Left ventricle myocardium inferior (tissue), 1 donor: ENCODE measurements around the gene STXBP5L. TPM values are rescaled to one million over a fixed set of nuclear protein-coding genes. Genes with fewer than 3 reads are reported as not detected.

Experiments
- DNase-seq: peaks from one replicate; pipeline ENCODE4 v3.0.0-alpha.2; 2020
- H3K27ac ChIP-seq: fragments of 200-600 bp; replicated peaks from 2 replicates; pipeline ENCODE4 v1.8.0; 2021
- H3K27me3 ChIP-seq: fragments of 200-600 bp; 2 replicates; pipeline ENCODE4 v1.8.0; 2021; ENCODE audit warnings: low read depth
- H3K36me3 ChIP-seq: fragments of 200-600 bp; 2 replicates; pipeline ENCODE4 v1.8.0; 2021
- H3K4me1 ChIP-seq: fragments of 200-600 bp; 2 replicates; pipeline ENCODE4 v1.8.0; 2021
- H3K4me3 ChIP-seq: fragments of 200-600 bp; 2 replicates; pipeline ENCODE4 v1.8.0; 2021; ENCODE audit warnings: mild to moderate bottlenecking, moderate library complexity
- H3K9me3 ChIP-seq: fragments of 200-600 bp; replicated peaks from 2 replicates; pipeline ENCODE4 v1.8.0; 2021
- intact Hi-C: fragments of 100-400 bp; cut with micrococcal nuclease; formaldehyde crosslinking; loops from one replicate; pipeline ENCODE4 v1.11.0; 2022
- long read RNA-seq: library from polyadenylated mRNA; unstranded; transcript quantifications from one replicate; pipeline ENCODE4 v2.0.0, GENCODE V29; 2021
- total RNA-seq: library from RNA; stranded (reverse); fragmentation: NEBNext Ultra II Directional; extraction: Animal tissue kit (Norgen Biotek cat#: 25700); gene quantifications from one replicate; pipeline ENCODE4 v1.2.1, GENCODE V29; 2021
- TF ChIP-seq, protein P1 (sequence below): fragments of 200-600 bp; IDR thresholded peaks from 2 replicates; pipeline ENCODE4 v1.8.0; 2021; ENCODE audit warnings: antibody characterized with exemption, mild to moderate bottlenecking, borderline replicate concordance
- donor health status: DM: no; HTN: yes; CAD: no; lungs with severe emphysema.

The STXBP5L gene
- not detected for total RNA-seq
- long read RNA-seq: 0 reads

DNA sequence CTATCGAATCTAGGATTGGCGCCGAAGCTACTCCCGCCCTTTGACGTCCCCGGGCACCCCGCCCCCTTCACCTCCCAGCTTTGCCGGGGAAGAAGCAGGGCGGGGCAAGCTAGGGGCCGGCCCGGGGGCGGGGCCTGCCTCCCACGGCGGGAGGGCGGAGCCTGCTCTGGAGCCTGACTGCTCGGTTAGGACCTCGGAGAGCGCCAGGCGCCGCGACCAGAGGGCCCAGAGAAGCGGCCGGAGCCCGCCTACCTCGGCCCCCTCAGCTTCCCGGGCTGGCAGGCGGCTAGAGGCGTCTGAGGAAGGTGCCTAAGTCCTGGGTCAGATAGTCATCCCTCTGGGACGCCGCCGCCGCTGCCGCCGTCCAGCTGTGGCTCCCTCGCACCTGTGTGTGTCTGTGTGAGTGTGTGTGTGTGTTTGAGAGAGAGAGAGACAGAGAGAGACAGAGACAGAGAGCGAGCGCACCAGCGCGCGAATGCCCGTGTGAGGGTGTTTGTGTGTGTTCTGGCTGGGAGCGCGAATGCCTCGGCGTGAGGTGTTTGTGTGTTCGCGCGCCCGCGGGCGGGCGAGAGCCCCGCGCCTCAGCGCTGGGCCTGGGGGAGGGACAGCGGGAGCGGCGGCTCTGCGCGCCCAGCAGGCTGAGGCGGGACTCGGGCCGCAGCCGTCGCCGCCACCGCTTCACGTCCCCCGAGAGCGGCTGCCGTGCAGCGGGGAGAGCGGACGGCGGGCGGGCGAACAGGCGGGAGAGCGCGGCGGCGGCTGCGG is at the start of gene STXBP5L:
STXBP5L (plus strand) TSS at position 176 of the 765 bp plus-strand sequence. CDS start 1,374 bp downstream, outside the sequence.
- H3K9me3 ChIP-seq: no peaks in the 10 kb centered on the region
- peak within 1 kb of the TSS; percentile 61 for H3K4me3 ChIP-seq
- peaks cover 72% of the 10 kb centered on the region for H3K27me3 ChIP-seq
- DNase-seq: peak; percentile 33
- H3K4me1 ChIP-seq: peaks cover 23% of the 10 kb centered on the region
- TF ChIP-seq, protein P1, sequence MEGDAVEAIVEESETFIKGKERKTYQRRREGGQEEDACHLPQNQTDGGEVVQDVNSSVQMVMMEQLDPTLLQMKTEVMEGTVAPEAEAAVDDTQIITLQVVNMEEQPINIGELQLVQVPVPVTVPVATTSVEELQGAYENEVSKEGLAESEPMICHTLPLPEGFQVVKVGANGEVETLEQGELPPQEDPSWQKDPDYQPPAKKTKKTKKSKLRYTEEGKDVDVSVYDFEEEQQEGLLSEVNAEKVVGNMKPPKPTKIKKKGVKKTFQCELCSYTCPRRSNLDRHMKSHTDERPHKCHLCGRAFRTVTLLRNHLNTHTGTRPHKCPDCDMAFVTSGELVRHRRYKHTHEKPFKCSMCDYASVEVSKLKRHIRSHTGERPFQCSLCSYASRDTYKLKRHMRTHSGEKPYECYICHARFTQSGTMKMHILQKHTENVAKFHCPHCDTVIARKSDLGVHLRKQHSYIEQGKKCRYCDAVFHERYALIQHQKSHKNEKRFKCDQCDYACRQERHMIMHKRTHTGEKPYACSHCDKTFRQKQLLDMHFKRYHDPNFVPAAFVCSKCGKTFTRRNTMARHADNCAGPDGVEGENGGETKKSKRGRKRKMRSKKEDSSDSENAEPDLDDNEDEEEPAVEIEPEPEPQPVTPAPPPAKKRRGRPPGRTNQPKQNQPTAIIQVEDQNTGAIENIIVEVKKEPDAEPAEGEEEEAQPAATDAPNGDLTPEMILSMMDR: no peak
- H3K27ac ChIP-seq: no peak within 1 kb of the TSS
- intact Hi-C loops: no loop called here
- H3K36me3 ChIP-seq: no peaks in the 10 kb centered on the region

GRCh38 chr3:120858521-120858920 is 49.5 kb upstream of the STXBP5L start:
- Histone ChIP-seq H3K27ac (no peak overlapping the region), H3K9me3 (no peaks in the 10 kb centered on the region), H3K4me1 (no peaks in the 10 kb centered on the region), H3K27me3 (peaks cover 19% of the 10 kb centered on the region), H3K36me3 (no peaks in the 10 kb centered on the region), H3K4me3 (no peak overlapping the region)
- TF ChIP-seq, protein P1: no peak
- intact Hi-C loops: no loop called here
- no peak for DNase-seq

- intact Hi-C loops: no loop called here
- DNase-seq: no peak
- TF ChIP-seq, protein P1: no peak
- Histone ChIP-seq H3K27me3 (peaks cover 13% of the 10 kb centered on the region), H3K27ac (no peak overlapping the region), H3K9me3 (no peaks in the 10 kb centered on the region), H3K4me3 (no peak overlapping the region), H3K4me1 (no peaks in the 10 kb centered on the region), H3K36me3 (no peaks in the 10 kb centered on the region)
Measured at GRCh38 chr3:120864541-120864940, 43.5 kb upstream of the STXBP5L start.

GRCh38 chr3:120875507-120875906 is 32.5 kb upstream of the STXBP5L start:
- no peaks in the 10 kb centered on the region for H3K4me1 ChIP-seq
- TF ChIP-seq, protein P1: no peak
- no peak overlapping the region for H3K27ac ChIP-seq
- no peak overlapping the region for H3K4me3 ChIP-seq
- no peak for DNase-seq
- H3K9me3 ChIP-seq: no peaks in the 10 kb centered on the region
- no peaks in the 10 kb centered on the region for H3K36me3 ChIP-seq
- H3K27me3 ChIP-seq: peaks cover 17% of the 10 kb centered on the region
- intact Hi-C loops: no loop called here

DNA sequence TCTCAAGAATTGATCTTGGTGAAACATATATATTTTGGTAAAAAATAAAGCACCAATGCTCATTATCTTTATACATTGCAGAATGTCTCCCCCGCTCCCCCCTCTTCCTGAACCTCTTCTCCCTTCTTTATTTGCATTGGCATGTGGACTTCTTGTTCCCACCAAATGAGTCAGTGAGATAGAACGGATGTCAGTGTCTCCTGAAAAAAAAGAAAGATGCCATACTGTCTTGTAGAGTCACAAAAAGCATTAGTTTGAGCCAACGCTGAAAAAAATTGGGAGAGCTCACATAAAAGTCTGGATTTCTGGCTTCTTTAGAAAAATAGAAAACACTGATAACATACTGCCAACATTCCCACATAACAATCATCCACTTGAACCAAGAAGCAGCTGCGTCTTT is 32.0 kb upstream of the STXBP5L start:
- Histone ChIP-seq H3K4me1 (no peaks in the 10 kb centered on the region), H3K9me3 (no peaks in the 10 kb centered on the region), H3K4me3 (no peak overlapping the region), H3K27me3 (peaks cover 17% of the 10 kb centered on the region), H3K36me3 (no peaks in the 10 kb centered on the region), H3K27ac (no peak overlapping the region)
- TF ChIP-seq, protein P1: no peak
- no peak for DNase-seq
- intact Hi-C loops: no loop called here
